ENCODE results near the gene PEX7.

DNA sequence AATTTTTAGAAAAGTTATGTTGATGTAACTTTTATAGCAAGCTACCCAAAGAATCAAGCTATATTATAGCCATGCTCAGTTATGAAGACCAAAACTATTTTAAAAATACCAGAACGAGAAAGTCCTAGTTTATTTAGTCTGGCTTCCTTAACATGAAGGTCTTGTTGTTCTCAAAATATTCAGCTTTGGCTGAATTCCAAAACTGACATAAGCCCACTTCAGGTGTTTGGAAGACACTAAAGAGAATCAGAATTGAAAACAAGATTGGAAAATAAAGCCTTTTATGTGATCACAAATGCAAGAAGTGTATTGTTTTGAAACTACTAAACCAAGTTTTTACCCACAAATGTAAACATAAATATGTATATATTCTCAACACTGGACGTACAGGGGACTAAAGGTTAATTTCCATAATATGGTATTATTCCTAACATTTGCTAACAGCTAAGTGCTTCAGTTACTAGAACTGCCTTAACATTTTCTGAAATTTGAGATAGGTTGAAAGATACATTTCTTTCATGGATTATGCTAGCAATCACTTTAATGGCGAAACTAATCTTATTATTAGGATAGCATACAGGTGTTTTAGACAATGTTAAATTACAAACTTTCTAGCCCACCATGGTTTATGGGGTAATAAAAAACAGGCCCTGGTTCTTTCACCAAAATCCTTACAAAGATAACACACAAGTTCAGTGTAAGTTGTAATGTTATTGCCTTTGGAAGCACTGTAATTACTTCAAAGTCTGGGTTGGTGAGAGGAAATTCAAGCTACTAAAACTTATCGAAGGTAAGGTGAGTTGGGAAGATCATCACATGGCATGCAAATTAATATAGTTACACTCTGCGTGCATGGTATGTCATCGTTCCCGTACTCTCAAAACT is 31.7 kb upstream of the PEX7 start:
- TF ChIP-seq, protein P1, sequence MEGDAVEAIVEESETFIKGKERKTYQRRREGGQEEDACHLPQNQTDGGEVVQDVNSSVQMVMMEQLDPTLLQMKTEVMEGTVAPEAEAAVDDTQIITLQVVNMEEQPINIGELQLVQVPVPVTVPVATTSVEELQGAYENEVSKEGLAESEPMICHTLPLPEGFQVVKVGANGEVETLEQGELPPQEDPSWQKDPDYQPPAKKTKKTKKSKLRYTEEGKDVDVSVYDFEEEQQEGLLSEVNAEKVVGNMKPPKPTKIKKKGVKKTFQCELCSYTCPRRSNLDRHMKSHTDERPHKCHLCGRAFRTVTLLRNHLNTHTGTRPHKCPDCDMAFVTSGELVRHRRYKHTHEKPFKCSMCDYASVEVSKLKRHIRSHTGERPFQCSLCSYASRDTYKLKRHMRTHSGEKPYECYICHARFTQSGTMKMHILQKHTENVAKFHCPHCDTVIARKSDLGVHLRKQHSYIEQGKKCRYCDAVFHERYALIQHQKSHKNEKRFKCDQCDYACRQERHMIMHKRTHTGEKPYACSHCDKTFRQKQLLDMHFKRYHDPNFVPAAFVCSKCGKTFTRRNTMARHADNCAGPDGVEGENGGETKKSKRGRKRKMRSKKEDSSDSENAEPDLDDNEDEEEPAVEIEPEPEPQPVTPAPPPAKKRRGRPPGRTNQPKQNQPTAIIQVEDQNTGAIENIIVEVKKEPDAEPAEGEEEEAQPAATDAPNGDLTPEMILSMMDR (IDR thresholded peaks at IDR 0.05): no peak
- TF ChIP-seq POLR2A (IDR thresholded peaks at IDR 0.05): no peak

Measured in tibial nerve (tissue), 3 donors.